ENCODE measurements around the gene NPHP1. TPM values are rescaled to one million over a fixed set of nuclear protein-coding genes. Genes with fewer than 3 reads are reported as not detected.

Gene NPHP1
- 4.6 and 6.6 TPM in 2 replicates for total RNA-seq

DNA sequence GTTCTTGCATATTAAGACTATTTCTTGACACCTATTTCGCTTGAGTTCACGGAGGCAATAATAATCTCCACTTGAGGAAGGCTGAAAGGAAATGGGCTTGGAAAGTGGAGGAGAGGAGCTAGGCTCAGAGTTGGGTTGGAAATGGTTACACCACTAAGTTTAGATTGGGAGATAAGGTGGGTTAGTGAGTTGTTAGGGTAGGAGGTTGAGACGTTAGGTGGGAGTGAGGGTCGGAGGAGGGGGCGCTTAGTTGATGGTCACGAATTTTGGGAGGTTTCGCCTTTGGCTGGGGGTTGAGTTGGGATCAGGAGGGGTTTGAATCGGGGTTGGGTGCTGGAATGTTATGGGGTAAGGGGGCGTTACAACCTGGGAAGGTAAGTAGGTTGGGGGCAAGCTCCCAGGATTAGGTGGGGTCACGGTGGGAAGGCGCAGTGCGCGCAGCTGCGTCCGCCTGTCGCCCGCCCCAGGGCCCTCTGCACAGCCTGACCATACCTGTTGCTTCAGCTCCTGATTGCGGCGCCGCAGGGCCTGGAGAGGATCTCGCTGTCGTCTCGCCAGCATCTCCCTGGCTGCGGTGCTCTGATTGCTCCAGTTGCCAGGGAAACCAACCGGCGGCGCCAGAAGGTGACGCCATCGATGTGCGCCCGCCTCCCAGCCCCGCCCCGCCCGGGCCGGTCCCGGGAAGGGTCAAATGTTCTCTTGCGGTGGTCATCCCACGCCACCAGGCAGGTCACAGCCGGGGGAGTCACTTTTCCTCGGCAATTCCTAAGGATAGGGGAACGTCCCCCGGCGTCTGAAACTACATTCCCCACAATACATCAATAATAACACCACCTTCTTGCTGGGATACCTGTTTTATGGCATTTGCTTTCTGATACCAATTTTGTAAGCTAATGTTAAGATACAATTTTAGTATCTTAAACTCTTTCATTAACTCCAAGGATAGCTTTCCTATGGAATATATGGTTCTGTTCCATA is at the start of gene NPHP1:
Gene NPHP1 (minus strand): TSS at position 606 of the 978 bp plus-strand sequence. CDS start 45 bp downstream, at position 561.

DNA sequence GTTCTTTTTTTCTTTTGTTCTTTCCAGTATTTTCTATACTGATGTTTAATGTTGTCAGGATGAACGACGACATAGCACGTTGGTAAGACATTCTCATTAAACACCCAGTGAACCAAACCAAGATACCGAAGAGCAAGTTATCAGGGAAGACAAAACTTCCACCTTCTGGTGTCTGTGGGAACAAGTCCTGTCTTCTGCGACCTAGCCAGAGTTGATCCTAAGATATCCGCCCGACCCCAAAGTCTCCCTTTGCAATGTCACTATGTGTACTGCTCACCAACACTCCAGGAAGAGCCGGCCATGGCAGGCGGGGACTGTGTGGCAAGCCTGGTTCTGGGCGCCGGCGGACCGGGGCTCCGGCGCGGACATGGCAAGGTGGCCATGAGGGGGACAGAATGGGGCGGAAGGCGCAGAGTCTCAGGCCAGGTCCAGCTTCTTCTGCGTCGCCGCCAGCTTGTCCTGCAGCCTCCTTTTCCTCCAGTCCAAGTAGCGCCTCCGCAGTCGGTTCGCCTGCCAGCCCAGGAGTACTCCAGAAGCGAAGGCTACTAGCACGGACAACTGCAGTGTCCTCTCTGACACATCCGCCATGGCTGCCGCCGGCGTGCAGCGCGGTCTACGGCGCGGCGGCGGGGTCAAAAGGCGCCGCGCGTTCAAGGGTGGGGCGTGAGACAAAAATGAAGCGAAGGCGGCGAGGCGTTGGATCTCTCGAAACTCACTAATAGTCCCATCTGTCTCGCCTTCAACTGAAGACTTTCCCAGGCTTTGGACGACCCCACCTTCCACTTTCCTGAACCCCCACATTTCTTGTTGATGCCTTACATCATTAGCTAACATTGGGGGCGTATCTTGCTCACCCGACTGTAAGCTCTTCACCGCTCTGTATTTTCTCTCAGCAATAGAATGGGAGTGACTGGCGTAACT is 7.4 kb upstream of the NPHP1 start, which contains the start of gene MTLN:
Gene MTLN (minus strand): TSS at position 610 of the 921 bp plus-strand sequence. CDS start 22 bp downstream, at position 588.

DNA sequence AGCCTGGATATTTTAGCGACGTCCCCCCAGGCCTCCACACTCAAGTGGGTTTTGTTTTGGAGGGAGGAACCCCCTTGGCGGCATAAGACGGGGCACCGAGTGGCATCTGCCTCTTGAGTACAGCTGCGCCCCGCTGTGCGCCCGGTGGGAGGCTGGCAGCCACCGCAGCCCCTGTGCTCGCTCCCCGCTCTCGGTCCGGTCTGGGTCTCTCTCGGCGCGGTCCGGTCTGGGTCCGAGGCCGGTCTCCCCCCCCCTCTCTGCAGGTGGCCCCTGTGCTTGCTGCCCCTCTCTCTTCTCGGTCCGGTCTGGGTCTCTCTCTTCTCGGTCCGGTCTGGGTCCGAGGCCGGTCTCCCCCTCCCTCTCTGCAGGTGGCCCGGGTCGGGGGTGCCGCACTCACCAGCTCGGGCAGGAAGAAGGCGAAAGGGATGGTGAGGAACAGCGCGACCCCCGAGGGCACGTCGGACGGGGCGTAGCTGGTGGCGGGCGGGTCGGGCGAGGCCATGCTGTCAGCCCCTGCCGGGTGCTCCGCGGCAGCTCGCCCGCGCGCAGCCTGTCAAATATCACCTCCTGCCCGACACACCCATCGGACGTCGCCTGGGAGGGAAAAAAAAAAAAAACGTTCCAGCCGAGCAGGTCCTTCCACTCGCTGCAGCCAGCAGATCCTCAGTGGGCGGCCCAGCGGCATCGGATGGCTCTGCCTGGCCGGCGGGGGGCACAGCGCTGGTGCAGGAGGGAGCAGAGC is 89.4 kb downstream of the NPHP1 start, which contains the start of gene MALL:
Gene MALL (minus strand): TSS at position 532 of the 742 bp plus-strand sequence. CDS start 30 bp downstream, at position 502.

Small RNA genes within 50 kb of the gene (small RNA-seq; reads per million reads assigned to genes)
- gene MIR4436B1, result not detected

Other genes starting within 250 kb of the NPHP1 start
- gene MALL, start 89.2 kb downstream of the NPHP1 start, total RNA-seq, result 67.0 and 130 TPM in 2 replicates
- 21.6 and 36.6 TPM in 2 replicates for gene MTLN, start 7.5 kb upstream of the NPHP1 start, total RNA-seq

Measured in vein endothelial cell (primary cell).